Smooth muscle cell (in vitro differentiated cells): ENCODE data around the gene TBCD. TPM values are rescaled to one million over a fixed set of nuclear protein-coding genes. Genes with fewer than 3 reads are reported as not detected.

Experiments used
- DNase-seq: peaks from one replicate; lab custom pipeline; 2025; ENCODE audit not compliant: unreplicated experiment; lab: John Stamatoyannopoulos, UW
- H2AFZ ChIP-seq: fragments of 200-600 bp; sonication (generic); 2 replicates; pipeline ENCODE4 v1.6.0; 2016; ENCODE audit warnings: antibody characterized with exemption, low read depth, mild to moderate bottlenecking
- H3F3A ChIP-seq: fragments of 200-600 bp; sonication (generic); 2 replicates; pipeline ENCODE4 v1.6.0; 2017; ENCODE audit warnings: antibody characterized with exemption, low read depth
- H3K27ac ChIP-seq: fragments of 200-600 bp; sonication (generic); 2 replicates; pipeline ENCODE4 v1.5.1; 2016; ENCODE audit warnings: low read depth, mild to moderate bottlenecking
- H3K27me3 ChIP-seq: fragments of 200-600 bp; sonication (generic); 2 replicates; pipeline ENCODE4 v1.6.1; 2016; ENCODE audit warnings: low read depth, mild to moderate bottlenecking
- H3K36me3 ChIP-seq: fragments of 200-600 bp; sonication (generic); 2 replicates; pipeline ENCODE4 v1.5.1; 2016; ENCODE audit warnings: low read depth
- H3K4me1 ChIP-seq: fragments of 200-600 bp; sonication (generic); 2 replicates; pipeline ENCODE4 v1.5.1; 2016; ENCODE audit warnings: low read depth
- H3K4me2 ChIP-seq: fragments of 200-600 bp; sonication (generic); 2 replicates; pipeline ENCODE4 v1.6.0; 2016; ENCODE audit warnings: mild to moderate bottlenecking
- H3K4me3 ChIP-seq: fragments of 200-600 bp; sonication (generic); 2 replicates; pipeline ENCODE4 v1.5.1; 2016; ENCODE audit warnings: mild to moderate bottlenecking
- H3K79me2 ChIP-seq: fragments of 200-600 bp; sonication (generic); 2 replicates; pipeline ENCODE4 v1.6.0; 2016; ENCODE audit warnings: low read depth, mild to moderate bottlenecking
- H3K9ac ChIP-seq: fragments of 200-600 bp; sonication (generic); 2 replicates; pipeline ENCODE4 v1.6.0; 2016; ENCODE audit warnings: low read depth
- H3K9me3 ChIP-seq: fragments of 200-600 bp; sonication (generic); replicated peaks from 2 replicates; pipeline ENCODE4 v1.5.1; 2016; ENCODE audit warnings: low read depth
- H4K20me1 ChIP-seq: fragments of 200-600 bp; sonication (generic); 2 replicates; pipeline ENCODE4 v1.6.0; 2016; ENCODE audit warnings: low read depth
- CTCF ChIP-seq: fragments of 200-600 bp; sonication (generic); IDR thresholded peaks from 2 replicates; pipeline ENCODE4 v1.5.1; 2017; ENCODE audit warnings: borderline replicate concordance, mild to moderate bottlenecking, antibody characterized with exemption; ENCODE audit not compliant: insufficient read depth, poor library complexity, severe bottlenecking
- WGBS: methylation state at CpG from one replicate; pipeline ENCODE4 v1.1.7; 2016; ENCODE audit warnings: low lambda C conversion rate; 5-methylcytosine and 5-hydroxymethylcytosine counted together
- polyA plus RNA-seq: library from polyadenylated mRNA; unstranded; fragments of >200 nt; fragmentation: Nextera tagmentation; extraction: Ambion mirVana; gene quantifications from 2 replicates; pipeline ENCODE4 v1.2.1, GENCODE V29; 2016
- total RNA-seq: library from RNA; depleted of rRNA; stranded (reverse); fragments of >200 nt; gene quantifications from 2 replicates; pipeline ENCODE4 v1.2.3, GENCODE V29; 2014

Gene TBCD
- total and polyA plus RNA-seq, 2 experiments from 2014 or later: 29.1 to 38.8 TPM

GRCh38 chr17:82713071-82713723 is 38.7 kb upstream of the TBCD start:
- Histone ChIP-seq H3K79me2 (peaks cover 9% of the 10 kb centered on the region), H3K9ac (no peak overlapping the region), H2AFZ (no peak overlapping the region), H3K27me3 (no peaks in the 10 kb centered on the region), H3K36me3 (no peaks in the 10 kb centered on the region), H3K27ac (no peak overlapping the region), H3K4me2 (no peak overlapping the region), H4K20me1 (peaks cover 3% of the 10 kb centered on the region), H3F3A (no peaks in the 10 kb centered on the region), H3K4me3 (no peak overlapping the region), H3K9me3 (no peaks in the 10 kb centered on the region), H3K4me1 (peaks cover 5% of the 10 kb centered on the region)
- TF ChIP-seq CTCF: no peak
- 90% methylated on average over 35 of the region's 35 CpGs for WGBS
- no peak for DNase-seq

GRCh38 chr17:82716203-82717010 is 35.5 kb upstream of the TBCD start, which contains the start of gene FN3KRP:
TSS of gene FN3KRP (plus strand) at chr17:82716706. CDS start at chr17:82716756, 50 bp downstream.
- Histone ChIP-seq H3K27me3 (no peaks in the 10 kb centered on the region), H3K9me3 (no peaks in the 10 kb centered on the region), H3K4me3 (peak within 1 kb of the TSS; percentile 99), H3K27ac (peak within 1 kb of the TSS; percentile 35), H3F3A (no peaks in the 10 kb centered on the region), H3K4me1 (peaks cover 5% of the 10 kb centered on the region), H3K4me2 (peak within 1 kb of the TSS; percentile 99), H3K9ac (peak within 1 kb of the TSS; percentile 76), H2AFZ (peak within 1 kb of the TSS; percentile 96), H3K79me2 (peaks cover 9% of the 10 kb centered on the region), H4K20me1 (peaks cover 3% of the 10 kb centered on the region), H3K36me3 (no peaks in the 10 kb centered on the region)
- DNase-seq: peak; percentile 86
- TF ChIP-seq CTCF: no peak
- WGBS: 1% methylated on average over 24 of the region's 75 CpGs

- Histone ChIP-seq H3K27ac (no peak overlapping the region), H3K9me3 (no peaks in the 10 kb centered on the region), H4K20me1 (peaks cover 3% of the 10 kb centered on the region), H3K36me3 (no peaks in the 10 kb centered on the region), H3K9ac (no peak overlapping the region), H2AFZ (no peak overlapping the region), H3K79me2 (peaks cover 9% of the 10 kb centered on the region), H3K4me2 (no peak overlapping the region), H3K4me1 (peaks cover 5% of the 10 kb centered on the region), H3K4me3 (no peak overlapping the region), H3F3A (no peaks in the 10 kb centered on the region), H3K27me3 (no peaks in the 10 kb centered on the region)
- 96% methylated on average over 18 of the region's 18 CpGs for WGBS
- DNase-seq: no peak
- TF ChIP-seq CTCF: no peak
Observed at GRCh38 chr17:82718986-82719685, 32.7 kb upstream of the TBCD start.
